Thymus (tissue), 11 donors: ENCODE results near the gene IL1R2. TPM values are rescaled to one million over a fixed set of nuclear protein-coding genes. Genes with fewer than 3 reads are reported as not detected.
A peak's percentile ranks its signal among the peaks of the same experiment; 100 is the strongest.

Source experiments
- DNase-seq, 9 donors: peaks; one replicate each; pipeline ENCODE4 v3.0.0-alpha.2; 2013; ENCODE audit warnings: low spot score in 9 of 9, low read depth in 6 of 9, missing footprints in 1 of 9
- H3K27ac ChIP-seq, 2 donors: one replicate each; pipeline ENCODE4 v1.5.1; 2013; ENCODE audit warnings: control low read depth in 1 of 2, low read depth in 1 of 2, low read length in 1 of 2, mild to moderate bottlenecking in 1 of 2, moderate library complexity in 1 of 2
- H3K27me3 ChIP-seq, 2 donors: one replicate each; pipeline ENCODE4 v1.5.1; 2013; ENCODE audit warnings: low read length in 1 of 2; ENCODE audit not compliant: control insufficient read depth in 2 of 2, insufficient read depth in 1 of 2
- H3K36me3 ChIP-seq, 2 donors: one replicate each; pipeline ENCODE4 v1.5.1; 2013; ENCODE audit warnings: low read length in 1 of 2, mild to moderate bottlenecking in 1 of 2, moderate library complexity in 1 of 2; ENCODE audit not compliant: control insufficient read depth in 2 of 2, insufficient read depth in 2 of 2
- H3K4me1 ChIP-seq, 2 donors: one replicate each; pipeline ENCODE4 v1.5.1; 2013; ENCODE audit warnings: low read length in 2 of 2; ENCODE audit not compliant: control insufficient read depth in 2 of 2, insufficient read depth in 2 of 2
- H3K4me3 ChIP-seq, 2 donors: one replicate each; pipeline ENCODE4 v1.5.1; 2013; ENCODE audit warnings: low read length in 2 of 2, control low read depth in 1 of 2, mild to moderate bottlenecking in 1 of 2
- H3K9me3 ChIP-seq, 2 donors: one replicate each; pipeline ENCODE4 v1.5.1; 2013; ENCODE audit warnings: low read length in 1 of 2, mild to moderate bottlenecking in 1 of 2; ENCODE audit not compliant: control insufficient read depth in 2 of 2, insufficient read depth in 1 of 2
- WGBS: extraction: QIAGEN DNeasy Blood & Tissue Kit; methylation state at CpG from one replicate; pipeline ENCODE4 v1.1.7; 2013; 5-methylcytosine and 5-hydroxymethylcytosine counted together
- polyA plus RNA-seq: library from polyadenylated mRNA; stranded (reverse); fragments of 200-250 nt; gene quantifications from one replicate; pipeline ENCODE4 v1.2.3, GENCODE V29; 2013
- total RNA-seq: library from RNA; stranded (reverse); fragments of 120-200 nt; gene quantifications from one replicate; pipeline ENCODE4 v1.2.4, GENCODE V29; 2013
- donor health status: healthy.

The IL1R2 gene
- total and polyA plus RNA-seq, 2 donors = 4.9 to 67.3 TPM

- H3K27ac ChIP-seq = no peak overlapping the region
- no peaks in the 10 kb centered on the region for H3K4me1 ChIP-seq
- H3K36me3 ChIP-seq = no peaks in the 10 kb centered on the region
- 24% methylated on average over 17 of the region's 18 CpGs for WGBS
- no peaks in the 10 kb centered on the region for H3K27me3 ChIP-seq
- H3K4me3 ChIP-seq = no peak overlapping the region
- H3K9me3 ChIP-seq = no peaks in the 10 kb centered on the region
- DNase-seq = peak in 8 of 9 donors; percentile 32 to 80 (median 55)
Observed at GRCh38 chr2:102020596-102021170, 28.9 kb downstream of the IL1R2 start.

- no peak overlapping the region for H3K27ac ChIP-seq
- 93% methylated on average over 6 of the region's 6 CpGs for WGBS
Observed at GRCh38 chr2:102021779-102022178, 30.0 kb downstream of the IL1R2 start.

GRCh38 chr2:102022884-102023539, 31.3 kb downstream of the IL1R2 start:
- Histone ChIP-seq H3K27me3 (no peaks in the 10 kb centered on the region), H3K27ac (no peak overlapping the region), H3K4me3 (no peak overlapping the region), H3K4me1 (no peaks in the 10 kb centered on the region), H3K9me3 (no peaks in the 10 kb centered on the region), H3K36me3 (no peaks in the 10 kb centered on the region)
- no peak for DNase-seq
- 86% methylated on average over 4 of the region's 4 CpGs for WGBS

More at GRCh38 chr2:102021779-102022178, 30.0 kb downstream of the IL1R2 start:
- no peak overlapping the region for H3K4me3 ChIP-seq
- H3K36me3 ChIP-seq = no peaks in the 10 kb centered on the region
- no peaks in the 10 kb centered on the region for H3K9me3 ChIP-seq
- no peaks in the 10 kb centered on the region for H3K27me3 ChIP-seq
- no peak for DNase-seq
- H3K4me1 ChIP-seq = no peaks in the 10 kb centered on the region

GRCh38 chr2:102024410-102024809, 32.6 kb downstream of the IL1R2 start:
- Histone ChIP-seq H3K4me1 (no peaks in the 10 kb centered on the region), H3K9me3 (no peaks in the 10 kb centered on the region), H3K36me3 (no peaks in the 10 kb centered on the region), H3K27me3 (no peaks in the 10 kb centered on the region), H3K4me3 (no peak overlapping the region), H3K27ac (no peak overlapping the region)
- whole genome bisulfite sequencing = 97% methylated on average over 12 of the region's 12 CpGs
- no peak for DNase-seq

GRCh38 chr2:102025016-102025501, 33.3 kb downstream of the IL1R2 start:
- no peak overlapping the region for H3K4me3 ChIP-seq
- H3K27me3 ChIP-seq = no peaks in the 10 kb centered on the region
- WGBS = 88% methylated on average over 1 of the region's 1 CpG
- no peaks in the 10 kb centered on the region for H3K9me3 ChIP-seq
- no peaks in the 10 kb centered on the region for H3K36me3 ChIP-seq
- H3K27ac ChIP-seq = no peak overlapping the region
- no peak for DNase-seq
- H3K4me1 ChIP-seq = no peaks in the 10 kb centered on the region

GRCh38 chr2:102025583-102026267, 34.0 kb downstream of the IL1R2 start:
- Histone ChIP-seq H3K9me3 (no peaks in the 10 kb centered on the region), H3K27ac (peak overlapping the region in 1 of 2 donors; percentile 1), H3K4me1 (no peaks in the 10 kb centered on the region), H3K27me3 (no peaks in the 10 kb centered on the region), H3K4me3 (no peak overlapping the region), H3K36me3 (no peaks in the 10 kb centered on the region)
- no peak for DNase-seq
- WGBS = 86% methylated on average over 6 of the region's 6 CpGs

- H3K4me3 ChIP-seq = no peak overlapping the region
- peak overlapping the region; percentile 36 to 82 for H3K27ac ChIP-seq
- no peaks in the 10 kb centered on the region for H3K4me1 ChIP-seq
- no peaks in the 10 kb centered on the region for H3K27me3 ChIP-seq
- H3K9me3 ChIP-seq = no peaks in the 10 kb centered on the region
- 86% methylated on average over 8 of the region's 8 CpGs for WGBS
- no peak for DNase-seq
- H3K36me3 ChIP-seq = no peaks in the 10 kb centered on the region
Observed at GRCh38 chr2:102027036-102027980, 35.5 kb downstream of the IL1R2 start.

GRCh38 chr2:102028470-102028869, 36.7 kb downstream of the IL1R2 start:
- Histone ChIP-seq H3K36me3 (no peaks in the 10 kb centered on the region), H3K27ac (peak overlapping the region in 1 of 2 donors; percentile 26), H3K4me3 (no peak overlapping the region), H3K4me1 (peaks cover 4 to 10% of the 10 kb centered on the region in 2 donors), H3K27me3 (no peaks in the 10 kb centered on the region), H3K9me3 (no peaks in the 10 kb centered on the region)
- DNase-seq = no peak
